ENCODE data around the gene CELF1.

DNA sequence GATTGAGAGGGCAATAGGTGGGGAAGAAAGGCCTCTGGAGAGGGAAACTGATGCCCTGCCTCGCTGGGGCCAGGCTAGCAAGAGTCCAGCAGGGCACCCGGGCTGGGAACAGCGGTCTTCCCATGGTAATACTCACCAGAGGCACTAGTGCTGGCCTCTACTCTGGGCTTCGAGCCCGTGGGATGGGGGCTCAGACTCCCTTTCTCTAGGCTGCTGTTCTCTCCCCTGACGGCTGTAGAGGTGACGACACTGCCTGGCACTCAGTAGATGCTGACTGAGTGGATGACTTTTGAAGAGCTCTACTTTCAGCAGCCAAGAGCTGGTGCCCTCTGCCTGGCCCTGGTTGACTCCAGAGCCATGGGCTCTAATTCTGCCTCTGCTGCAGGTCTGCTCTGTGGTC is 42.1 kb upstream of the CELF1 start:
- TF ChIP-seq, protein P1, sequence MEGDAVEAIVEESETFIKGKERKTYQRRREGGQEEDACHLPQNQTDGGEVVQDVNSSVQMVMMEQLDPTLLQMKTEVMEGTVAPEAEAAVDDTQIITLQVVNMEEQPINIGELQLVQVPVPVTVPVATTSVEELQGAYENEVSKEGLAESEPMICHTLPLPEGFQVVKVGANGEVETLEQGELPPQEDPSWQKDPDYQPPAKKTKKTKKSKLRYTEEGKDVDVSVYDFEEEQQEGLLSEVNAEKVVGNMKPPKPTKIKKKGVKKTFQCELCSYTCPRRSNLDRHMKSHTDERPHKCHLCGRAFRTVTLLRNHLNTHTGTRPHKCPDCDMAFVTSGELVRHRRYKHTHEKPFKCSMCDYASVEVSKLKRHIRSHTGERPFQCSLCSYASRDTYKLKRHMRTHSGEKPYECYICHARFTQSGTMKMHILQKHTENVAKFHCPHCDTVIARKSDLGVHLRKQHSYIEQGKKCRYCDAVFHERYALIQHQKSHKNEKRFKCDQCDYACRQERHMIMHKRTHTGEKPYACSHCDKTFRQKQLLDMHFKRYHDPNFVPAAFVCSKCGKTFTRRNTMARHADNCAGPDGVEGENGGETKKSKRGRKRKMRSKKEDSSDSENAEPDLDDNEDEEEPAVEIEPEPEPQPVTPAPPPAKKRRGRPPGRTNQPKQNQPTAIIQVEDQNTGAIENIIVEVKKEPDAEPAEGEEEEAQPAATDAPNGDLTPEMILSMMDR (IDR thresholded peaks at IDR 0.05) = no peak
- no peak for TF ChIP-seq EZH2 (IDR thresholded peaks at IDR 0.05; ENCODE audit: borderline replicate concordance, insufficient read depth, low read depth, low read length, poor library complexity, severe bottlenecking)
